SK-N-SH (cell line): Measurements from ENCODE around the gene LARGE1. TPM values are rescaled to one million over a fixed set of nuclear protein-coding genes. Genes with fewer than 3 reads are reported as not detected.

ENCODE experiments used
- CTCF ChIA-PET: fragments of 300-600, 350-600 bp; formaldehyde crosslinking; extraction: SDS; loops from one replicate; lab custom pipeline; 2021; lab: Yijun Ruan, JAX
- POLR2A ChIA-PET: fragments of 350-600 bp; sonication (Branson Sonifier 250); formaldehyde crosslinking; extraction: SDS; loops from one replicate; lab custom pipeline; 2020; ENCODE audit warnings: antibody characterized with exemption, inconsistent platforms; lab: Yijun Ruan, JAX
- DNase-seq: peaks from one replicate; pipeline ENCODE4 v3.0.0; 2012
- H2AFZ ChIP-seq: fragments of 200-600 bp; sonication (generic); 2 replicates; pipeline ENCODE4 v1.8.1; 2016; ENCODE audit warnings: antibody characterized with exemption, mild to moderate bottlenecking, low read depth
- H3F3A ChIP-seq: fragments of 200-600 bp; sonication (generic); replicated peaks from 2 replicates; pipeline ENCODE3; 2016; ENCODE audit warnings: antibody characterized with exemption, mild to moderate bottlenecking; ENCODE audit not compliant: insufficient read depth
- H3K27ac ChIP-seq, 2 experiments: fragments of 200-500 bp in 1 of 2; fragments of 200-600 bp in 1 of 2; sonication (Bioruptor generic) in 1 of 2; sonication (generic), shearing (Covaris generic) in 1 of 2; 2 replicates each; pipeline versions ENCODE4 v1.5.1 to v1.6.1; 2014 to 2016; ENCODE audit warnings: low read depth in 2 of 2, inconsistent platforms in 1 of 2, low read length in 1 of 2, mild to moderate bottlenecking in 1 of 2, mixed read lengths in 1 of 2
- H3K27me3 ChIP-seq: fragments of 200-600 bp; sonication (generic), shearing (Covaris generic); 2 replicates; pipeline ENCODE4 v1.6.1; 2016; ENCODE audit warnings: mixed run types; ENCODE audit not compliant: insufficient read depth
- H3K36me3 ChIP-seq, 2 experiments: fragments of 200-500 bp in 1 of 2; fragments of 200-600 bp in 1 of 2; sonication (Bioruptor generic) in 1 of 2; sonication (generic) in 1 of 2; replicated peaks in 1 of 2; 2 replicates each; pipeline versions ENCODE3 to v1.5.1; 2014 to 2016; ENCODE audit warnings: low read length in 1 of 2, mild to moderate bottlenecking in 1 of 2; ENCODE audit not compliant: insufficient read depth in 2 of 2, control insufficient read depth in 1 of 2
- H3K4me1 ChIP-seq, 2 experiments: fragments of 200-500 bp in 1 of 2; fragments of 200-600 bp in 1 of 2; sonication (Bioruptor generic) in 1 of 2; sonication (generic), shearing (Covaris generic) in 1 of 2; 2 replicates each; pipeline versions ENCODE4 v1.5.1 to v1.6.1; 2014 to 2016; ENCODE audit warnings: low read depth in 1 of 2, low read length in 1 of 2, mixed run types in 1 of 2; ENCODE audit not compliant: insufficient read depth in 2 of 2, control insufficient read depth in 1 of 2
- H3K4me2 ChIP-seq: fragments of 200-600 bp; sonication (generic), shearing (Covaris generic); 2 replicates; pipeline ENCODE4 v1.6.1; 2017; ENCODE audit warnings: mixed run types
- H3K4me3 ChIP-seq, 2 experiments: fragments of 200-500 bp in 1 of 2; fragments of 200-600 bp in 1 of 2; sonication (Bioruptor generic) in 1 of 2; sonication (generic), shearing (Covaris generic) in 1 of 2; 2 replicates each; pipeline versions ENCODE4 v1.5.1 to v1.8.1; 2014 to 2016; ENCODE audit warnings: low read depth in 2 of 2, inconsistent platforms in 1 of 2, low read length in 1 of 2, mild to moderate bottlenecking in 1 of 2, mixed read lengths in 1 of 2, moderate library complexity in 1 of 2
- H3K79me2 ChIP-seq: fragments of 200-600 bp; sonication (generic); 2 replicates; pipeline ENCODE4 v1.8.1; 2017; ENCODE audit warnings: mild to moderate bottlenecking; ENCODE audit not compliant: insufficient read depth
- H3K9ac ChIP-seq: fragments of 200-600 bp; sonication (generic); 2 replicates; pipeline ENCODE4 v1.6.1; 2017; ENCODE audit warnings: mixed run types
- H3K9me2 ChIP-seq: fragments of 200-600 bp; sonication (generic); 2 replicates; pipeline ENCODE4 v1.6.1; 2017; ENCODE audit warnings: mixed run types
- H3K9me3 ChIP-seq: fragments of 200-600 bp; sonication (generic); 2 replicates; pipeline ENCODE4 v1.6.1; 2017; ENCODE audit warnings: mixed run types, mild to moderate bottlenecking, moderate library complexity
- H4K20me1 ChIP-seq: fragments of 200-600 bp; sonication (generic); 2 replicates; pipeline ENCODE4 v1.6.1; 2017; ENCODE audit warnings: mild to moderate bottlenecking, mixed run types; ENCODE audit not compliant: insufficient read depth
- CHD2 ChIP-seq: fragments of 150-350 bp; IDR thresholded peaks from 2 replicates; pipeline ENCODE4 v1.6.1; 2018; ENCODE audit warnings: low read length; ENCODE audit not compliant: partially characterized antibody
- ELF1 ChIP-seq: IDR thresholded peaks from 2 replicates; pipeline ENCODE4 v1.4.0; 2012
- EP300 ChIP-seq, 2 experiments: IDR thresholded peaks; 2 replicates each; pipeline versions ENCODE4 v1.4.0 to v1.6.1; 2012; ENCODE audit warnings: borderline replicate concordance in 1 of 2, low read depth in 1 of 2, low read length in 1 of 2
- EZH2phosphoT487 ChIP-seq: fragments of 200-600 bp; sonication (generic); IDR thresholded peaks from 2 replicates; pipeline ENCODE4 v1.6.1; 2017; ENCODE audit warnings: low read depth, mixed run types, mild to moderate bottlenecking, antibody characterized with exemption, moderate library complexity, borderline replicate concordance
- FOSL2 ChIP-seq: IDR thresholded peaks from 2 replicates; pipeline ENCODE4 v1.4.0; 2012; ENCODE audit warnings: low read depth, mild to moderate bottlenecking, moderate library complexity, borderline replicate concordance
- FOXM1 ChIP-seq: IDR thresholded peaks from 2 replicates; pipeline ENCODE4 v1.4.0; 2012; ENCODE audit warnings: low read depth, mild to moderate bottlenecking
- GABPA ChIP-seq: IDR thresholded peaks from 2 replicates; pipeline ENCODE4 v1.4.0; 2012; ENCODE audit warnings: low read depth, mild to moderate bottlenecking
- MAX ChIP-seq: IDR thresholded peaks from 2 replicates; pipeline ENCODE4 v1.4.0; 2012; ENCODE audit warnings: low read depth
- MEF2A ChIP-seq: IDR thresholded peaks from 2 replicates; pipeline ENCODE4 v1.4.0; 2012; ENCODE audit warnings: low read depth, borderline replicate concordance
- MXI1 ChIP-seq: IDR thresholded peaks from 2 replicates; pipeline ENCODE4 v1.6.1; 2012; ENCODE audit warnings: mild to moderate bottlenecking, low read depth, low read length, improper control_type of control experiment
- POLR2AphosphoS5 ChIP-seq: IDR thresholded peaks from 2 replicates; pipeline ENCODE4 v1.6.1; 2012; ENCODE audit warnings: low read depth, low read length
- RAD21 ChIP-seq: IDR thresholded peaks from 2 replicates; pipeline ENCODE4 v1.6.1; 2012; ENCODE audit warnings: mild to moderate bottlenecking, low read length
- RCOR1 ChIP-seq: fragments of 150-350 bp; IDR thresholded peaks from 2 replicates; pipeline ENCODE4 v1.6.1; 2017; ENCODE audit warnings: antibody characterized with exemption, low read length
- RFX5 ChIP-seq: IDR thresholded peaks from 2 replicates; pipeline ENCODE4 v1.6.1; 2012; ENCODE audit warnings: mild to moderate bottlenecking, improper control_type of control experiment, low read length
- USF2 ChIP-seq: fragments of 150-350 bp; IDR thresholded peaks from 2 replicates; pipeline ENCODE4 v1.6.1; 2017; ENCODE audit warnings: antibody characterized with exemption, low read length, low read depth, borderline replicate concordance
- YY1 ChIP-seq: IDR thresholded peaks from 2 replicates; pipeline ENCODE4 v1.4.0; 2012; ENCODE audit warnings: low read depth, mild to moderate bottlenecking
- WGBS: methylation state at CpG from one replicate; pipeline ENCODE4 v1.1.6; 2017; ENCODE audit warnings: low lambda C conversion rate; 5-methylcytosine and 5-hydroxymethylcytosine counted together
- polyA plus RNA-seq, 3 experiments: library from polyadenylated mRNA; depleted of rRNA; stranded (reverse); fragments of >200 nt; gene quantifications; 2 replicates each; pipeline ENCODE4 v1.2.3, GENCODE V29; 2012
- TF ChIP-seq, protein P1 (sequence below): IDR thresholded peaks from 2 replicates; pipeline ENCODE4 v1.4.0; 2012; ENCODE audit warnings: low read depth, borderline replicate concordance

The LARGE1 gene
- polyA plus RNA-seq, 1 of the 3 experiments (the other 2 are of a cell fraction) = 1.1 TPM

DNA sequence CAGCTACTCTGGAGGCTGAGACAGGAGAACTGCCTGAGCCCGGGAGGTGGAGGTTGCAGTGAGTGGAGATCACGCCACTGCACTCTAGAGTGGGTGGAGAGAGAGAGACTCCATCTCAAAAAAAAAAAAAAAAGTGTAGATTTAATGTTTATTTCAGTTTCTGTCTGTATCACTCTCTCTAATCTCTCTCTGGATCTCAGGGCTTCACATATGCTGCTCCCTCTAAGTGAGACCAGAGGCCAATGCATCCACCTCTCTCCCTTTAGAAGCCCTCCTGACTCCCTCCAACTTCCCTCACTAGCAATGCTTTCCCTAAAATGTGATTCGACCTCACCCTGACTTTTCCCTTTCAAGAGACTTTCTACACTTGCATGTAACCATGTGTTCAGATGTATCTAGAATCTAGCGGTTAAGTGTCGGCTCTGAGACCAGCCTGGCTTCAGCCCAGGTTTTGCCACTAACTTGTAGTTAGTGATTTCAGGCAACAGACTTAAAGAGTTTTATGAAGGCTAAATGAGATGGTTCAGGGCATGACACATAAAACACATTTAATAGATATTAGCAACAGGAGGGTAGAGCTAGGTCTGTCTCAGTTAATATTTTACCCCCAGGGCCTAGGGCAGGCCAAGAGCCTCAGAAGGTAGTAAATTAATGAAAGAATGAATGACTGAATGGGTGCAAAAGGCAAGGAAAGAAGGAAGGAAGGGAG lies 364.3 kb downstream of the LARGE1 start:
- no peaks in the 10 kb centered on the region for H3K9me2 ChIP-seq
- CTCF ChIA-PET = interaction anchor here (2.0 kb wide), 1 partner anchor 254 kb away, joined by 7 read pairs; no protein-coding TSS in a partner anchor
- DNase-seq = no peak
- TF ChIP-seq MXI1 (no peak), RFX5 (no peak), FOXM1 (no peak), RCOR1 (no peak), USF2 (no peak), EP300 (IDR thresholded peaks at IDR 0.05; ENCODE audit: borderline replicate concordance in 1 of 2, low read depth in 1 of 2, low read length in 1 of 2) (no peak)
- TF ChIP-seq, all 33 proteins: peak for 0
- 41% methylated on average over 5 of the region's 5 CpGs for WGBS
- Histone ChIP-seq H4K20me1 (no peaks in the 10 kb centered on the region), H3K9me3 (no peaks in the 10 kb centered on the region), H3K36me3 (no peaks in the 10 kb centered on the region), H3K4me1 (no peaks in the 10 kb centered on the region), H3K9ac (no peak overlapping the region), H3K27me3 (no peaks in the 10 kb centered on the region), H3K4me3 (no peak overlapping the region), H2AFZ (no peak overlapping the region), H3K27ac (no peak overlapping the region), H3K4me2 (no peak overlapping the region), H3F3A (no peaks in the 10 kb centered on the region), H3K79me2 (no peaks in the 10 kb centered on the region)
- POLR2A ChIA-PET = no interaction called here

GRCh38 chr22:33553493-33553892 lies 366.8 kb downstream of the LARGE1 start:
- Histone ChIP-seq H3K9ac (no peak overlapping the region), H3K9me3 (no peaks in the 10 kb centered on the region), H3F3A (no peaks in the 10 kb centered on the region), H3K9me2 (no peaks in the 10 kb centered on the region), H3K36me3 (no peaks in the 10 kb centered on the region), H3K79me2 (no peaks in the 10 kb centered on the region), H3K4me2 (no peak overlapping the region), H3K27ac (no peak overlapping the region), H3K27me3 (no peaks in the 10 kb centered on the region), H4K20me1 (no peaks in the 10 kb centered on the region), H3K4me1 (no peaks in the 10 kb centered on the region), H2AFZ (no peak overlapping the region), H3K4me3 (no peak overlapping the region)
- ChIA-PET POLR2A (no interaction called here), CTCF (interaction anchor here (3.5 kb wide), 1 partner anchor 34 kb away, joined by 9 read pairs; no protein-coding TSS in a partner anchor)
- DNase-seq = no peak
- TF ChIP-seq RAD21 (no peak), EP300 (IDR thresholded peaks at IDR 0.05; ENCODE audit: borderline replicate concordance in 1 of 2, low read depth in 1 of 2, low read length in 1 of 2) (no peak), MXI1 (no peak), MAX (no peak), FOSL2 (no peak), MEF2A (no peak), POLR2AphosphoS5 (no peak), USF2 (no peak), EZH2phosphoT487 (no peak), ELF1 (no peak), GABPA (no peak), CHD2 (no peak), FOXM1 (no peak), RCOR1 (no peak), YY1 (no peak)
- TF ChIP-seq, protein P1, sequence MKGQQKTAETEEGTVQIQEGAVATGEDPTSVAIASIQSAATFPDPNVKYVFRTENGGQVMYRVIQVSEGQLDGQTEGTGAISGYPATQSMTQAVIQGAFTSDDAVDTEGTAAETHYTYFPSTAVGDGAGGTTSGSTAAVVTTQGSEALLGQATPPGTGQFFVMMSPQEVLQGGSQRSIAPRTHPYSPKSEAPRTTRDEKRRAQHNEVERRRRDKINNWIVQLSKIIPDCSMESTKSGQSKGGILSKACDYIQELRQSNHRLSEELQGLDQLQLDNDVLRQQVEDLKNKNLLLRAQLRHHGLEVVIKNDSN = no peak
- WGBS = 56% methylated on average over 5 of the region's 5 CpGs
